Activated T-cell treated with anti-CD3 and anti-CD28 coated beads, Interleukin-2, amount 50 U/mL, for 24 hours (primary cell): Measurements from ENCODE around the gene TMEM183A.
A peak's percentile ranks its signal among the peaks of the same experiment; 100 is the strongest.
"Not testable (repeated sequence)": the region's sequence is repeated elsewhere in the genome, so short reads cannot be mapped to it uniquely, and the experiment has no call there.

ENCODE experiments used
- DNase-seq: peaks from one replicate; pipeline ENCODE4 v3.0.0-alpha.2; 2020
- H3K27ac Mint-ChIP-seq: 2 replicates; pipeline ENCODE4 v1.8.0; 2020; ENCODE audit warnings: mild to moderate bottlenecking, mixed read lengths
- H3K27me3 Mint-ChIP-seq: 2 replicates; pipeline ENCODE4 v1.8.0; 2020; ENCODE audit warnings: mixed read lengths
- H3K36me3 Mint-ChIP-seq: 2 replicates; pipeline ENCODE4 v1.8.0; 2020; ENCODE audit warnings: low read depth, mixed read lengths
- H3K4me1 Mint-ChIP-seq: 2 replicates; pipeline ENCODE4 v1.8.0; 2020; ENCODE audit warnings: low read depth, mixed read lengths
- H3K4me3 Mint-ChIP-seq: 2 replicates; pipeline ENCODE4 v1.8.0; 2020; ENCODE audit warnings: mild to moderate bottlenecking, moderate library complexity, mixed read lengths
- H3K9me3 Mint-ChIP-seq: 2 replicates; pipeline ENCODE4 v1.8.0; 2020; ENCODE audit warnings: mixed read lengths

Gene TMEM183A

GRCh38 chr1:202974856-202975255 lies 32.3 kb upstream of the TMEM183A start:
- DNase-seq: no peak
- Mint-ChIP-seq H3K4me1 (no peaks in the 10 kb centered on the region), H3K27me3 (peaks cover 14% of the 10 kb centered on the region), H3K4me3 (no peak overlapping the region), H3K27ac (no peak overlapping the region), H3K36me3 (no peaks in the 10 kb centered on the region), H3K9me3 (no peaks in the 10 kb centered on the region)

GRCh38 chr1:202976633-202977032 lies 30.5 kb upstream of the TMEM183A start:
- Mint-ChIP-seq H3K4me3 (no peak overlapping the region), H3K4me1 (no peaks in the 10 kb centered on the region), H3K27ac (no peak overlapping the region), H3K9me3 (no peaks in the 10 kb centered on the region), H3K36me3 (no peaks in the 10 kb centered on the region), H3K27me3 (peaks cover 17% of the 10 kb centered on the region)
- DNase-seq: no peak

GRCh38 chr1:202979459-202979858 lies 27.7 kb upstream of the TMEM183A start:
- Mint-ChIP-seq H3K4me1 (peaks cover 3% of the 10 kb centered on the region), H3K36me3 (no peaks in the 10 kb centered on the region), H3K27ac (no peak overlapping the region), H3K4me3 (no peak overlapping the region), H3K27me3 (peaks cover 17% of the 10 kb centered on the region), H3K9me3 (no peaks in the 10 kb centered on the region)
- DNase-seq: no peak

GRCh38 chr1:202981939-202982338 lies 25.2 kb upstream of the TMEM183A start:
- Mint-ChIP-seq H3K27ac (no peak overlapping the region), H3K9me3 (no peaks in the 10 kb centered on the region), H3K4me3 (no peak overlapping the region), H3K36me3 (no peaks in the 10 kb centered on the region), H3K4me1 (peaks cover 3% of the 10 kb centered on the region), H3K27me3 (peaks cover 19% of the 10 kb centered on the region)
- DNase-seq: no peak

- Mint-ChIP-seq H3K4me3 (no peak overlapping the region), H3K27ac (no peak overlapping the region), H3K27me3 (peaks cover 13% of the 10 kb centered on the region), H3K4me1 (peaks cover 3% of the 10 kb centered on the region), H3K36me3 (no peaks in the 10 kb centered on the region), H3K9me3 (no peaks in the 10 kb centered on the region)
- DNase-seq: no peak
Observed at GRCh38 chr1:202982715-202983430, 24.3 kb upstream of the TMEM183A start.

GRCh38 chr1:202986120-202986519 lies 21.1 kb upstream of the TMEM183A start:
- H3K9me3 Mint-ChIP-seq, H3K36me3 Mint-ChIP-seq, H3K27ac Mint-ChIP-seq, DNase-seq, H3K27me3 Mint-ChIP-seq, H3K4me3 Mint-ChIP-seq, H3K4me1 Mint-ChIP-seq: not testable (repeated sequence)

GRCh38 chr1:202987255-202987654 lies 19.9 kb upstream of the TMEM183A start:
- H3K36me3 Mint-ChIP-seq: no peaks in the 10 kb centered on the region
- no peak for DNase-seq
- H3K4me3 Mint-ChIP-seq: no peak overlapping the region
- H3K27me3 Mint-ChIP-seq: peaks cover 18% of the 10 kb centered on the region
- no peaks in the 10 kb centered on the region for H3K4me1 Mint-ChIP-seq
- no peak overlapping the region for H3K27ac Mint-ChIP-seq
- H3K9me3 Mint-ChIP-seq: no peaks in the 10 kb centered on the region

- Mint-ChIP-seq H3K4me3 (no peak overlapping the region), H3K4me1 (no peaks in the 10 kb centered on the region), H3K9me3 (no peaks in the 10 kb centered on the region), H3K27me3 (peaks cover 18% of the 10 kb centered on the region), H3K36me3 (no peaks in the 10 kb centered on the region), H3K27ac (no peak overlapping the region)
- no peak for DNase-seq
Observed at GRCh38 chr1:202987922-202988583, 19.1 kb upstream of the TMEM183A start.

GRCh38 chr1:202989879-202990278 lies 17.3 kb upstream of the TMEM183A start:
- Mint-ChIP-seq H3K27ac (no peak overlapping the region), H3K36me3 (no peaks in the 10 kb centered on the region), H3K9me3 (no peaks in the 10 kb centered on the region), H3K4me1 (no peaks in the 10 kb centered on the region), H3K27me3 (peaks cover 27% of the 10 kb centered on the region), H3K4me3 (no peak overlapping the region)
- no peak for DNase-seq

GRCh38 chr1:202991112-202991511 lies 16.1 kb upstream of the TMEM183A start:
- Mint-ChIP-seq H3K27me3 (peaks cover 35% of the 10 kb centered on the region), H3K4me1 (no peaks in the 10 kb centered on the region), H3K27ac (no peak overlapping the region), H3K4me3 (no peak overlapping the region), H3K36me3 (no peaks in the 10 kb centered on the region), H3K9me3 (no peaks in the 10 kb centered on the region)
- no peak for DNase-seq

GRCh38 chr1:202994756-202995155 lies 12.4 kb upstream of the TMEM183A start:
- Mint-ChIP-seq H3K4me1 (peaks cover 7% of the 10 kb centered on the region), H3K4me3 (no peak overlapping the region), H3K27me3 (peaks cover 44% of the 10 kb centered on the region)

GRCh38 chr1:202998836-202999750 lies 8.1 kb upstream of the TMEM183A start:
- Mint-ChIP-seq H3K27ac (no peak overlapping the region), H3K4me3 (peak overlapping the region; percentile 56), H3K36me3 (no peaks in the 10 kb centered on the region), H3K9me3 (no peaks in the 10 kb centered on the region), H3K4me1 (peaks cover 9% of the 10 kb centered on the region), H3K27me3 (peaks cover 32% of the 10 kb centered on the region)
- peak; percentile 44 for DNase-seq

More at GRCh38 chr1:202994756-202995155, 12.4 kb upstream of the TMEM183A start:
- Mint-ChIP-seq H3K27ac (no peak overlapping the region), H3K9me3 (no peaks in the 10 kb centered on the region), H3K36me3 (no peaks in the 10 kb centered on the region)
- no peak for DNase-seq

- H3K9me3 Mint-ChIP-seq: no peaks in the 10 kb centered on the region
- H3K27ac Mint-ChIP-seq: no peak overlapping the region
- H3K4me3 Mint-ChIP-seq: no peak overlapping the region
- peaks cover 9% of the 10 kb centered on the region for H3K4me1 Mint-ChIP-seq
- DNase-seq: no peak
- peaks cover 22% of the 10 kb centered on the region for H3K27me3 Mint-ChIP-seq
- H3K36me3 Mint-ChIP-seq: no peaks in the 10 kb centered on the region
Observed at GRCh38 chr1:203000217-203000944, 6.8 kb upstream of the TMEM183A start.

- Mint-ChIP-seq H3K4me3 (no peak overlapping the region), H3K4me1 (peaks cover 18% of the 10 kb centered on the region), H3K9me3 (no peaks in the 10 kb centered on the region), H3K27ac (no peak overlapping the region), H3K36me3 (peaks cover 4% of the 10 kb centered on the region), H3K27me3 (peaks cover 13% of the 10 kb centered on the region)
- DNase-seq: no peak
Observed at GRCh38 chr1:203001986-203002385, 5.2 kb upstream of the TMEM183A start.
